Stimulated activated CD8-positive, alpha-beta memory T cell treated with anti-CD3 and anti-CD28 coated beads, Interleukin-12 subunit alpha, Interleukin-12 subunit beta, amount 100 ng/mL, for 1 hour (primary cell): ENCODE results near the gene FAM236C.
"Not testable (repeated sequence)": the region's sequence is repeated elsewhere in the genome, so short reads cannot be mapped to it uniquely, and the experiment has no call there.

Experiments used
- DNase-seq: peaks from one replicate; pipeline ENCODE4 v3.0.0-alpha.2; 2020; ENCODE audit warnings: low read depth

The FAM236C gene

DNA sequence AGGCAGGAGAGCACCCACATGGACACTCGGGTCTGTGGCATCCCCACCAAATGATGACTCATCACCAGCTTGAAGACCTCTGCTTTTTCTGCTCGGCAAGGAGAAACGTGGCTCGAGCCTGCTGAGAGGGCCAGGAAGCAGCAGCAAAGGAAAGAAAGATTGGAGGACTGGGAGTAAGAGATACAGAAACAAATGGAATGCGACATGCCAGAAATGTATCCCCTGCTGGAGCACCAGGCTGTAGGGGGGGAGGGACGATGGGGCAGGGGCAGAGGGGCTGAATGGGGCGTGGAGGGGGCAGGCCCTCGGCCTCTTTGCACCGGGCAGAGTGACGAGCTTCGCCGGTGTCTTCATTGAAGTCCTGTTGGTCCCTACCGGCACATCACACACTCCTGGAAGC, at the start of gene FAM236C:
Gene FAM236C, plus strand, starts transcription at position 301 of the 400 bp plus-strand sequence. CDS start 100 bp downstream, outside the sequence.
- DNase-seq: not testable (repeated sequence)

DNA sequence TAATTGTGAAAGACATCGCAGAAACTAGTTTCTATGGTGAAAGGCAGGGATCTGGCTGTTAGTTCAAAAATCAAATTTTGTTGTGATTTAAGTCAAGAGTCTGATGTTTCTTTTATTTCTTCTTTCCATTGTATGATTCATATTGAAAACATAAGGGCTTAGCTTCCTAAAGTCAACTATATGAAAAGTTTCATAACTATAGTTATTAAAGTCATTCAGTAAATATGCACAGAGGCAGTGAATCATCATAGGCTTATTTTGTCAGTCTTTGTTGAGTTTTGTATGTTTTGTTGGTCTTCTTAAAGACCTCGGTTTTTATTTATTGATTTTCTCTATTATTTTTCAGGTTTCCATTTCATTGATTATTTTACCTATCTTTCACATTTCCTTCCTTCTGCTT, 29.5 kb upstream of the FAM236C start:
- not testable (repeated sequence) for DNase-seq

DNA sequence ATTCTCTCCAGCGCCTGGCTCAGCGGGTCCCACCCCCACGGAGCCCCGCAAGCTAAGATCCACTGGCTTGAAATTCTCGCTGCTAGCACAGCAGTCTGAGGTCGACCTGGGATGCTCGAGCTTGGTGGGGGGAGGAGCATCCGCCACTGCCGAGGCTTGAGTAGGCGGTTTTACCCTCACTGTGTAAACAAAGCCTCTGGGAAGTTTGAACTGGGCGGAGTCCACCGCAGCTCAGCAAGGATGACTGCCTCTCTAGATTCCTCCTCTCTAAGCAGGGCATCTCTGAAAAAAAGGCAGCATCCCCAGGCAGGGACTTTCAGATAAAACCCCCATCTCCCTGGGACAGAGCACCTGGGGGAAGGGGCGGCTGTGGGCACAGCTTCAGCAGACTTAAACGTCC, 22.7 kb upstream of the FAM236C start:
- DNase-seq: not testable (repeated sequence)

DNA sequence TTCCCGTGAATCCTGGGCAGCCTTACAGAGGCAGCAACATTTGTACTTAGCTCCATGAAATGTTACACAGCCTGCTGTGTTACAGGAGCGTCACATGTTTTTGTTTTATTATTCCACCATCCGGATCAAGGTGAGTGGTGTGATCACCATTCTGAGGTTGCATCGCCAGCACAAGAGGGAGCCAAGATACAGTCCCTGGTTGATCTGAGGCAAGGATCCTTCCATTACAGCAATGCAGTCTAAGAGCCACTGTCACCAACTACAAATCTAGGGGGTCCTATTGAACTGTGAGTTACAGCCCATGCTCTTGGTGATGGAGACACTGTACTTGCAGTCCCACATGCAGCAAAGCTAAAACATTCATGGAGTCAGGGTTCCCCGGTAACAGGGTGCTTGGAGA, 3.7 kb downstream of the FAM236C start:
- DNase-seq: not testable (repeated sequence)

- not testable (repeated sequence) for DNase-seq
Measured at GRCh38 chrX:72932283-72932682, 19.9 kb downstream of the FAM236C start.

DNA sequence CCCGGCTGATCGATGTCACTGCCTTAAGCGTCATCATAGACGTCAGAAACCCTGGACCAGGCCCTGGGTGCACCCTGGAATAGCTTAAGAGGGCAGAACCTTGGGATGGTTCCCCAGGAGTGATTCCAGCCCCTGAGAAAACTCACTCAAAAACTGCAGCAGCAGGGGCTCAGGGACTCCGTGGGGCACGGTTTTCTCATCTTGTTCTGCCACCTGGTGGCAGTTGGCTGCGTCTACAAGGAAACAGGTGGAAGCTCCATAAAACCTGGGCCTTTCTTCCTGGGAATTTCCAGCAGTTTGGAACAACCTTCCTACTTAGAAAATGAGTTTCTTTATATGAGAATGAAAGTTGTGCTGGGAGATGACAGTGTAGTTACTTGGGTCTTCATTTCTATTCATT, 24.0 kb downstream of the FAM236C start:
- DNase-seq: not testable (repeated sequence)

DNA sequence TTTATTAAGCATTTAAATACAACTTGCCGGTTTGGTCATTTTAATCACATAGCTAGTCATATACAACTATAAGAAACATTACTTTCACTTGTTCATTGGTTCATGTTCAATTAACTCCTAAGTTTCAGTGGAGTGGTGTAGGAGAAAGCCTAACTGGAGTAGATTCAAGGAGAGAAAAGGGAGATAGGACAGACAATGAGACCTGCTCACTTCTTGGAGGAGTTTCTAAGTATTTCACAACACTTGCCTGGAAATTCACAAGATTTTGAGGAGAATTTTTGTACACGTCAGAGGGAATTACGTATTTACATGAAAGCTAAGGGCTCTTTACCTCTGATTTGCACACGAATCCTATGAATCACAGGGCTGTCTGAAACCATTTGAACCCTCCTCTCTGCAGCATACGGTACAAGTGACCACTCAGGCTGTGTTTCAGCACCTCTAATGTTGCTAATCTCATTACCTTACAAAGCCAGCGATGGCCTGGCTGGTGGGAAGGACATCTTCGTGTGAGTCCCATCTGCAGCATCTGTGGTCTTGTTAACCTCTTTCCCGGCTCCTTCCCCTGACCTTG, 24.6 kb downstream of the FAM236C start:
- DNase-seq: not testable (repeated sequence)

GRCh38 chrX:72937906-72938305, 25.5 kb downstream of the FAM236C start, which contains the start of gene FAM236A:
Gene FAM236A (plus strand): TSS chrX:72938206. CDS start chrX:72938263, 57 bp downstream.
- not testable (repeated sequence) for DNase-seq

DNA sequence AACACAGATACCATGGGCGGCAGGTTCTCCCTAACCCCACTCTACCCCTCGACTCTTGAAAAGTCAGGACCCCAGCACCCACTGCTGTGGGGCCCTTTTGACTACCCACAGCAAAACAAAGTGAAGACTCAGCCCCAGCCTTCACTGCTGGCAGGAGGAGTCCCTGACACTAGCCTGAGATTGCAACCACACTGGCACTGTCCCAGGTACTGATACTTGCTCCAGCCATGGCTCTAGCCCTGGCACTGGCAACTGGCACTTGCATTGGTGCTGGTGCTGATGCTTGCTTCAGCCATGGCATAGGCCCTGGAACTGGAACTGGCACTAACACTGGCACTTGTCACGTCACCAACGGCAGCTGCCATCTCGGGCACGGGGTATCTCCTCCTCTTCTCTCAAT, 29.9 kb downstream of the FAM236C start:
- not testable (repeated sequence) for DNase-seq

DNA sequence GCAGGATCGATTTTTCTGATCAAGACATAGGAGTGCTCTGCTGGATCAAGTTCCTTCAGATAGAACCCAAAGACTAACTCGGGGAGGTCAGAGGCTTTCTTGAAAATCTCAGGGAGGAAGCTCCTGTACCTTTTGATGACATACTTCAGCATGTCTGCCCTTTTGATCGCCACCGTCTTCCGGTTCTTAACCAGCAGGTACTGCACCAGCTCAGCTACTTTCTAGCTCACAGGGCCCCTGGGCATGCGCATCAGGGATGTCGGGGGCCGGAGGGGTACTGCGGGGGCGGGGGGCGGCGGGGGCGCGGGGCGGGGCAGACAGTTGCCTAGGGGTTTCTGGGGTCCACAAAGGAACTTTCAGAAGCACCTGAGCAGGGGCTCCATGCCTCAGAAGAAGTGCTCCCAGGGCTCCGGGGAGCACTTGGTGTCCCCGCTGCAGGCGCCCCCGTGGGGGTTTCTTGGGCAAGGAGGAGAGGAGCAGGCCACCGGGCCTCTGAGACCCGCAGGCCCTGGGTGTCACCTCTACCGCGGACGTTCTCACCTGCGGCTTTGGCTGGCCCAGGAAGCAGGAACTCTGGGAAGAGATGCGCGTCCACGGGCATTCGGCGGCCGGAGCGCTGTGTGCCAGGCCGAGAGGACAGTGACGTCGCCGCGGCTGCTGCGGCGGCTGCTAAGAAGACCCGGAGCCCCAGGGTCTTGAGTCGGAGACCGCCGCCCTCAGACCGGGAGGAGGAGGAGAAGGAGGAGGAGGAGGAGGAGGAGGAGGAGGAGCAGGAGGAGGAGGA, 30.8 kb downstream of the FAM236C start:
- DNase-seq: not testable (repeated sequence)

- DNase-seq: not testable (repeated sequence)
Measured at GRCh38 chrX:72943819-72944169, 31.4 kb downstream of the FAM236C start, which contains the start of gene DMRTC1. Gene DMRTC1 (minus strand): TSS chrX:72943837. CDS start chrX:72875694, 68,143 bp downstream.

DNA sequence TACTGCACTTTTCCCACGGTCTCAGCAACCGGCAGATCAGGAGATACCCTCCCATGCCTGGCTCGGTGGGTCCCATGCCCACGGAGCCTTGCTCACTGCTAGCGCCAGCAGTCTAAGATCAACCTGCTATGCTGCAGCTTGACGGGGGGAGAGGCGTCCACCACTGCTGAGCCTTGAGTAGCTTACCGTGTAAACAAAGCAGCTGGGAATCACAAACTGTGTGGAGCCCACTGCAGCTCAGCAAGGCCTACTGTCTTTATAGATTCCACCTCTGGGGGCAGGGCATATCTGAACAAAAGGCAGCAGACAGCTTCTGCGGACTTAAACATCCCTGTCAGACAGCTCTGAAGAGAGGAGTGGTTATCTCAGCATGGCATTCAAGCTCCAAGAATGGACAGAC, 47.6 kb downstream of the FAM236C start:
- DNase-seq: not testable (repeated sequence)
